Mucosa of gallbladder (tissue), 1 donor: ENCODE measurements around the gene SV2B. TPM values are rescaled to one million over a fixed set of nuclear protein-coding genes. Genes with fewer than 3 reads are reported as not detected.
"Not testable (repeated sequence)": the region's sequence is repeated elsewhere in the genome, so short reads cannot be mapped to it uniquely, and the experiment has no call there.

Experiments used
- DNase-seq: peaks from one replicate; pipeline ENCODE4 v3.0.0-alpha.2; 2020; ENCODE audit warnings: low spot score
- total RNA-seq: library from RNA; stranded (reverse); gene quantifications from one replicate; pipeline ENCODE4 v1.2.1, GENCODE V29; 2021
- donor health status: DM: no; HTN: no; CAD: no.

The SV2B gene
- total RNA-seq, 1 donor from 2014 or later, result 0.35 TPM

GRCh38 chr15:91308199-91308598 is 208.1 kb downstream of the SV2B start:
- DNase-seq, result no peak

GRCh38 chr15:91308855-91309254 is 208.8 kb downstream of the SV2B start:
- no peak for DNase-seq

- no peak for DNase-seq
These were observed 211.9 kb downstream of the SV2B start for GRCh38 chr15:91311986-91312385.

- no peak for DNase-seq
These were observed 216.1 kb downstream of the SV2B start for GRCh38 chr15:91316126-91316525.

GRCh38 chr15:91318516-91318915 is 218.5 kb downstream of the SV2B start:
- DNase-seq, result no peak

- no peak for DNase-seq
These were observed 218.9 kb downstream of the SV2B start for GRCh38 chr15:91318931-91319330.

GRCh38 chr15:91319371-91320059 is 219.5 kb downstream of the SV2B start:
- no peak for DNase-seq

GRCh38 chr15:91320101-91320500 is 220.0 kb downstream of the SV2B start:
- DNase-seq, result no peak

- DNase-seq, result no peak
These were observed 229.9 kb downstream of the SV2B start for GRCh38 chr15:91329914-91330313.

GRCh38 chr15:91331581-91331980 is 231.5 kb downstream of the SV2B start:
- DNase-seq, result no peak

- DNase-seq, result no peak
These were observed 235.6 kb downstream of the SV2B start for GRCh38 chr15:91335702-91336101.

- DNase-seq, result no peak
These were observed 236.6 kb downstream of the SV2B start for GRCh38 chr15:91336687-91337086.

- DNase-seq, result peak; percentile 15
These were observed 238.7 kb downstream of the SV2B start for GRCh38 chr15:91338766-91339165.

- DNase-seq, result no peak
These were observed 242.0 kb downstream of the SV2B start for GRCh38 chr15:91342097-91342496.

- not testable (repeated sequence) for DNase-seq
These were observed 244.9 kb downstream of the SV2B start for GRCh38 chr15:91344912-91345311.

GRCh38 chr15:91345736-91346135 is 245.7 kb downstream of the SV2B start:
- no peak for DNase-seq

- no peak for DNase-seq
These were observed 246.2 kb downstream of the SV2B start for GRCh38 chr15:91346259-91346658.

GRCh38 chr15:91348752-91349500 is 248.9 kb downstream of the SV2B start:
- no peak for DNase-seq

Other genes starting within 250 kb of the SV2B start
- gene FURIN, start 231.7 kb upstream of the SV2B start, total RNA-seq, result 33.8 TPM
- 26.2 TPM for gene FES, start 215.8 kb upstream of the SV2B start, total RNA-seq
- 95.4 TPM for gene MAN2A2, start 197.0 kb upstream of the SV2B start, total RNA-seq
- 20.9 TPM for gene HDDC3, start 167.7 kb upstream of the SV2B start, total RNA-seq
- gene UNC45A, start 165.0 kb upstream of the SV2B start, total RNA-seq, result 117 TPM
- gene RCCD1, start 145.4 kb upstream of the SV2B start, total RNA-seq, result 21.8 TPM
- 6.6 TPM for gene PRC1, start 105.7 kb upstream of the SV2B start, total RNA-seq
- gene VPS33B, start 77.7 kb upstream of the SV2B start, total RNA-seq, result 14.9 TPM